SKM-1 treated with dmso at 0.1 percent for 144 hours (cell line): ENCODE measurements around the gene MRPL33.

Source experiments
- DNase-seq: peaks from one replicate; lab custom pipeline; 2025; ENCODE audit not compliant: unreplicated experiment; lab: John Stamatoyannopoulos, UW

The MRPL33 gene

GRCh38 chr2:27807476-27807875 is 36.0 kb downstream of the MRPL33 start:
- DNase-seq: no peak

GRCh38 chr2:27808418-27808817 is 36.9 kb downstream of the MRPL33 start:
- DNase-seq: no peak

DNA sequence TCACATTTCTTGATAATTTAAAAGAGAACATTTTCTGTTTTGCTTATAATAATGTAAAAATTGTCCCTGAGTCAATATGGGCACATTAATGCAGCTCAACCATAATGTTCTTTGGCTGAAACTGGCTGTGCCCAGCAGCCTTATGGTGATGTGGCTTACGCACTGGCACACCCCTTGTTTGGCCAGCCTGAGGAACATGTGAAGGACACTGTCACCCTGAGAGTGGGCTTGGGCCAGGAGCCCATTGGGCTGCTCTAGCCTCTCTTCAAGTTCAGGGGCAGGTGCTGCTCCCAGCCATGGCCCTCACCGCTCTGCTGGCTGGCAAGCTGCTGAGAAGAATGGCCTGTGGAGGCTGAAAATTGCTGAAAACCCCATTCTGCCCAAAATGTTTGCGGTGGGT is 37.5 kb downstream of the MRPL33 start:
- no peak for DNase-seq

DNA sequence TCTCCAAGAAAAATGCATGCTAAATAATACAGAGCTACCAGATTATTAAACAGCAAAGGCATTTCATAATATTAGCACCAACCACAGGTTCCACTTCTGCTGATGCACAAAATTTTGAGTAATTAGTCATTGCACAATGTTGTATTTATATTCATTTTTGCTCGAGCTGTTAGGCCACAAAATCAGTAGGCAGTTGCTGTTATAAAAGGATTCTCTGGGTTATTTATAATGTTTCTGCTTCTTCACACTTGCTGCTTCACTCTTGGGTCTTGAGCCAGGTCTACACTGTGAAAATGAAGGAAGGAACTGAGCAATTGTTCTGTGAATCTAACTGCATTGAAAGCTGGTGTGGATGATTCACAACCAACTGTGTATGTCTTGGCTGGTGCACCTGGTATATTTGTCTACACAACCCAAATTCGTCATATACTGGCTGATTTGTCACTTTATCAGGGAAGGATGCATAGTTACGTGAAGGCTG is 38.3 kb downstream of the MRPL33 start:
- DNase-seq: peak; percentile 55

DNA sequence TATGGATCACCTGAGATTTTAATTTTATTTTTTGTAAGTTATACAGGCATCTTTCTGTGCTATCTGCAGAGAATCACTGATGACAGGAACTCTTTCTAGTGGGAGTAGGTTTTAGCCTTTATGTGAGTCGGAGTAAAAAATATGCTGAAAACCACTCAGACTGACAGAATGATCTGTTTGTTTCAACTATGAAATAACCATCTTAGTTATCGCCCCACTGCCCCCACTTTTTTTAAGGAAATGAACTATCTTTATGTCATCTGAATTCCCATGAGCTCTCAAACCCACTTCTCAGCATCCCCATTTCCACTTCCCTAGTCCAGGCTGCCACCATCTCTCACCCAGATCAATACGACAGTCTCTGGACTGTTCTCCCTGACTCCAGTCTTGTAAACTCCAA is 38.9 kb downstream of the MRPL33 start:
- DNase-seq: no peak

DNA sequence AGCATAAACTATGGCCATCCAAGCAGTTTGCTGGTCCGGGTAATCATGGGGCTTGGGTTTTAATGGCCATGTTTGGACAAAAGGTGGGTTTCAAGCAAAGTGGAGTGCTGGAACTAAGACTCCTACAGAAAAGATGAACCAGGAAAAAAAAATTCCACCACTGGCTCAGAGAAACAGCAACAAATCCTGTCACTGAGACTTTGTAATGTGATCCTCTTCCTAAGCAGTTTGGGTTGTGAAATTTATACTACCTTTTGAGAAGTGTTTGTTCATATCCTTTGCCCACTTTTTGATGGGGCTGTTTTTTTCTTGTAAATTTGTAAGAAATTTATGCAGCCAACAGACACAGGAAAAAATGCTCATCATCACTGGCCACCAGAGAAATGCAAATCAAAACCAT is 40.2 kb downstream of the MRPL33 start:
- no peak for DNase-seq

DNA sequence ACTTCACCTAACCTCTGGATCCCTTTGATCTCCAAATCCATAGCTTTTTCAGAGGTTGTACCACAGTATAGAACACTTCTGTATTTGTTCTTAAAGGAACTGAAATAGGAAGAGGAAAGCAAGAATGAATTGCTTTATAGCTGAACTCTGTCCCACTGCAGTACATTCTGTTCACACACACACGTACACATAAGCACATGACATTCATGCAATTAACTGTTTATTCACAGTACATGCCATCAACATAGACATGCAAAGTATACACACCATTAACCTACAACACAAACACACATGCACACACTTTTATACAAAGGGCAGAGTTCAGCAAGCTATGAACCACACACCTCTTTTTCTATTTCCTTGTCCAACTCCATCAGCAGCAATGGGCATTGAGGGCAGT is 43.2 kb downstream of the MRPL33 start:
- no peak for DNase-seq

DNA sequence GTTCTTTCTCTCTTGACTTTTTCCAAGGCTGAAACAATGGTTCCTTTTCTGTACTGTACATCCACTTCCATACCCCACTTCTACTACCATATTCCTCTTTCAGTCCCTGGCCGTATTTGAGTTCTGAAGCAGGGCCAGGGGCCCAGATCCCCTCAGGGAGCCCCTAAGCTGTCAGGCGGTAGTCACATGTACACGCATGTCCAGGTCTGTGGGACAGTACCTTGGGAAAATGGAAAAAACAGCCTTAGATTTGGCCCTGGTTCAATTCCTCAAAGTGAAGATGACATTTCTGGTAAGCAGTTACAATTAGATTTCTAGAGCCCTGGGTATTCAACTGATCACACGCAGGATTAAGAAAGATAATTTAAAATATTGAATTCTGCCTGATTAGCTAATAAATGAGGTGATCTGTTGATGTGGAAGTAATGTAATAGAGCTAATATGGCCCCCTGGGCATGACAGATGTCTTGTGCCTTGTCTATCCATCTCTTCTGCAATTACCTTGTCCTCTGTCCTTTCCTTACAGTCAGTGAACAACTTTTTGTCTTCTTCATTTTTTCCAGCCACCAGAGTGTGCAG is 44.4 kb downstream of the MRPL33 start:
- DNase-seq: no peak

DNA sequence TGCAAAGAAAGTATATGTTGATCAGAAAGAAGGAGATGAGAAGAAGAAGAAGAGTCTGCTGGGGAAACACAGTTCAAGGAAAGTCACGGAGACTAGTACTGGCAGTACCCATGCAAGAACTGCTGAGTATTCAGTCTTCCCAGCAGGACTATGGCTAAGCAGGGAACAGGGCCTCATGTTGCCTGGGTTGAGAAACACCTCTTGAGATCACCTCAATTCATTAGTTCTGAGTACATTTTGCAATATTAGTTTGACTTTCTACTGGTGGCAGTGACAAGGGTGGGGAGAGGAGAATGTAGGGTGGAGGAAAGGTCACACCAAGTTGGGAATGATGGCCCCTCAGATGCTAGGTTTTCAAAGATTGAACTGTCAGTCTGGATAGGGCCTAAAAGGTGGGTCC is 50.5 kb downstream of the MRPL33 start:
- no peak for DNase-seq

GRCh38 chr2:27823135-27823534 is 51.6 kb downstream of the MRPL33 start:
- no peak for DNase-seq

- DNase-seq: no peak
These were observed 52.0 kb downstream of the MRPL33 start for GRCh38 chr2:27823569-27823968.

DNA sequence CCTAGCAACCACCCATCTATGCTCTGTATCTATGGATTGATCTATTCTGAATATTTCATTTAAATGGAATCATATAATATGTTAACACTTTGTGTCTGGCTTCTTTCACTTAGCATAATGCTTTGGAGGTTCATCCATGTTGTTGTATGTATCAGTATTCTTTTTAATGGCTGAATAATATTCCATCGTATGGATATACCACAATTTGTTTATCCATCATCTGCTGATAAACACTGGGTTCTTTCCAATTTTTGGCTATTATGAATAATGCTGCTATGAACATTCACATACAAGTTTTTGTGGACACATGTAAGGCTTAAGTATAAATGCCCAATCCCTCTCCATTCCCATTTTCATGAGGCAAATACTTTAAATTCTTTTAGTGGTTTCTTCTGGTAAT is 52.9 kb downstream of the MRPL33 start:
- no peak for DNase-seq

DNA sequence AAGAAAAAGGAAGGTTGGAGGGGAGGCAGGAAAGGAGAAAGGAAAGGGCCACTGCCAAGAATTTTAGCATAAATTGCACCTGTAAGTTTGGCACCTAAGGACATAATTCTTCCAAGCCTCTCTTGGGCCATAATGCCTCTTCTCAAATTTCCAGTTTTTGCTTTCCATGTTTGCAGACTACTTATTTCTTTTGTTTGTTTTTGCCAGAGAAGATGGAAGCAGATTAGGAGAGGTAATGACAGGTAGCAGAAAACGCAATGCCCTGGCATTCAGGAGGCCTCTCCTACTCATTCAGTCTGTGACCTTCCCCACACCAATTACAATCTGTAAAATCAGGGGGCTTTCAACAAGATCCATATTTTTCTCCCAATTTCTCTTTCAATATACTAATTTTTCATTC is 56.8 kb downstream of the MRPL33 start:
- DNase-seq: no peak
